Stomach (tissue), 9 donors: ENCODE data around the gene PNPLA2. TPM values are rescaled to one million over a fixed set of nuclear protein-coding genes. Genes with fewer than 3 reads are reported as not detected.

Experiments
- DNase-seq, 2 donors: peaks; one replicate each; pipeline versions ENCODE4 v3.0.0 to v3.0.0-alpha.2; 2013 to 2019
- H3K27ac ChIP-seq, 5 donors: fragments of 200-600 bp in 4 of 5; sonication (generic) in 4 of 5; one replicate each; pipeline ENCODE4 v1.5.1; 2013 to 2019; ENCODE audit warnings: mild to moderate bottlenecking in 1 of 5, moderate library complexity in 1 of 5
- H3K27me3 ChIP-seq, 3 donors: fragments of 200-600 bp; sonication (generic); one replicate each; pipeline ENCODE4 v1.5.1; 2017 to 2019; ENCODE audit warnings: mixed run types in 1 of 3
- H3K36me3 ChIP-seq, 4 donors: fragments of 200-600 bp; sonication (generic); 1 replicate in 3 of 4; 2 replicates in 1 of 4; pipeline ENCODE4 v1.5.1; 2016 to 2019
- H3K4me1 ChIP-seq, 4 donors: fragments of 200-600 bp; sonication (generic); one replicate each; pipeline ENCODE4 v1.5.1; 2016 to 2019
- H3K4me3 ChIP-seq, 4 donors: fragments of 200-600 bp; sonication (generic) in 3 of 4; one replicate each; pipeline ENCODE4 v1.5.1; 2016 to 2019; ENCODE audit warnings: mild to moderate bottlenecking in 1 of 4
- H3K9me3 ChIP-seq, 4 donors: fragments of 200-600 bp; sonication (generic); one replicate each; pipeline ENCODE4 v1.5.1; 2016 to 2019
- CTCF ChIP-seq, 7 experiments: fragments of 450-650 bp in 4 of 7; fragments of 200-600 bp in 3 of 7; sonication (generic) in 3 of 7; IDR thresholded peaks; one replicate each; pipeline ENCODE4 v1.5.1; 2016 to 2019; ENCODE audit warnings: antibody characterized with exemption in 7 of 7, control low read depth in 2 of 7, mild to moderate bottlenecking in 1 of 7
- EP300 ChIP-seq: sonication (generic); formaldehyde crosslinking; IDR thresholded peaks from one replicate; pipeline ENCODE4 v1.6.1; 2017; ENCODE audit warnings: antibody characterized with exemption
- POLR2A ChIP-seq, 4 donors: fragments of 450-650 bp; IDR thresholded peaks; one replicate each; pipeline ENCODE4 v1.6.1; 2016; ENCODE audit warnings: antibody characterized with exemption in 4 of 4, control low read depth in 2 of 4, mild to moderate bottlenecking in 1 of 4, moderate library complexity in 1 of 4
- POLR2AphosphoS5 ChIP-seq, 3 donors: sonication (generic); formaldehyde crosslinking; IDR thresholded peaks; one replicate each; pipeline ENCODE4 v1.6.1; 2016; ENCODE audit warnings: antibody characterized with exemption in 3 of 3
- WGBS, 5 donors: extraction: QIAGEN DNeasy Blood & Tissue Kit in 3 of 5; methylation state at CpG; one replicate each; pipeline versions ENCODE4 v1.1.5 to v1.1.7; 2013 to 2018; 5-methylcytosine and 5-hydroxymethylcytosine counted together
- intact Hi-C: fragments of 100-400 bp; cut with DNase I; formaldehyde crosslinking; loops from one replicate; pipeline ENCODE4 v1.15.1; 2023; ENCODE audit warnings: low total_unique reads
- polyA plus RNA-seq, 3 donors: library from polyadenylated mRNA; stranded (reverse); fragments of 200-250 nt; gene quantifications; one replicate each; pipeline ENCODE4 v1.2.3, GENCODE V29; 2013
- total RNA-seq, 5 donors: library from RNA; depleted of rRNA; stranded (reverse); fragments of >200 nt; gene quantifications; one replicate each; pipeline versions ENCODE4 v1.1.0 to v1.2.3, GENCODE V29; 2014 to 2016
- donor health status: healthy with polysubstance abuse.
- donor health status: Bipolar disorder and iron deficiency.
- donor health status: healthy.

Gene PNPLA2
- total and polyA plus RNA-seq, 8 donors = 33.4 to 385 (median 82.9) TPM

GRCh38 chr11:839280-839623 lies 20.5 kb downstream of the PNPLA2 start:
- DNase-seq = no peak
- intact Hi-C loops = no loop called here
- TF ChIP-seq EP300 (no peak), POLR2A (IDR thresholded peaks at IDR 0.05) (no peak), POLR2AphosphoS5 (IDR thresholded peaks at IDR 0.05) (no peak), CTCF (IDR thresholded peaks at IDR 0.05) (no peak)
- 78 to 100% (median 88%) methylated on average over 2 to 5 of the region's 5 CpGs for WGBS, 5 donors
- H3K4me1 ChIP-seq = peaks cover 63 to 92% (median 89%) of the 10 kb centered on the region in 4 donors
- H3K9me3 ChIP-seq = no peaks in the 10 kb centered on the region
- no peaks in the 10 kb centered on the region for H3K27me3 ChIP-seq
- H3K27ac ChIP-seq = peak overlapping the region in 4 of 5 donors; percentile 26 to 98 (median 74)
- peaks cover 41 to 55% (median 50%) of the 10 kb centered on the region in 4 donors for H3K36me3 ChIP-seq
- no peak overlapping the region for H3K4me3 ChIP-seq

GRCh38 chr11:839875-840617 lies 21.3 kb downstream of the PNPLA2 start:
- DNase-seq = no peak
- Histone ChIP-seq H3K4me3 (peak overlapping the region in 2 of 4 donors; percentile 93 to 99), H3K27ac (peak overlapping the region in 1 of 5 donors; percentile 92), H3K36me3 (peaks cover 41 to 55% (median 50%) of the 10 kb centered on the region in 4 donors), H3K27me3 (no peaks in the 10 kb centered on the region), H3K4me1 (peaks cover 63 to 92% (median 89%) of the 10 kb centered on the region in 4 donors), H3K9me3 (no peaks in the 10 kb centered on the region)
- intact Hi-C loops = no loop called here
- WGBS, 5 donors = 65 to 74% (median 70%) methylated on average over 7 to 25 of the region's 25 CpGs
- TF ChIP-seq POLR2A (IDR thresholded peaks at IDR 0.05) = no peak
- TF ChIP-seq CTCF (IDR thresholded peaks at IDR 0.05) = no peak
- no peak for TF ChIP-seq EP300
- no peak for TF ChIP-seq POLR2AphosphoS5 (IDR thresholded peaks at IDR 0.05)

- TF ChIP-seq EP300 (no peak), POLR2AphosphoS5 (IDR thresholded peaks at IDR 0.05) (no peak), CTCF (IDR thresholded peaks at IDR 0.05) (no peak), POLR2A (IDR thresholded peaks at IDR 0.05) (no peak)
- H3K9me3 ChIP-seq = no peaks in the 10 kb centered on the region
- WGBS, 5 donors = 0 to 2% (median 1%) methylated on average over 20 to 27 of the region's 27 CpGs
- intact Hi-C loops = no loop called here
- no peak for DNase-seq
- H3K27ac ChIP-seq = peak overlapping the region; percentile 91 to 97 (median 92)
- H3K36me3 ChIP-seq = peaks cover 30 to 42% (median 38%) of the 10 kb centered on the region in 4 donors
- H3K4me3 ChIP-seq = peak overlapping the region; percentile 75 to 99 (median 95)
- no peaks in the 10 kb centered on the region for H3K27me3 ChIP-seq
- H3K4me1 ChIP-seq = peaks cover 55 to 92% (median 90%) of the 10 kb centered on the region in 4 donors
Observed at GRCh38 chr11:841981-842369, 23.3 kb downstream of the PNPLA2 start.

- TF ChIP-seq CTCF (IDR thresholded peaks at IDR 0.05) = no peak
- peak in 1 of 4 donors; percentile 85 for TF ChIP-seq POLR2A (IDR thresholded peaks at IDR 0.05)
- peak; percentile 82 to 92 (median 89) for TF ChIP-seq POLR2AphosphoS5 (IDR thresholded peaks at IDR 0.05)
- TF ChIP-seq EP300 = no peak
- intact Hi-C loops = no loop called here
- Histone ChIP-seq H3K9me3 (no peaks in the 10 kb centered on the region), H3K27me3 (peaks cover 0 to 4% (median 0%) of the 10 kb centered on the region in 3 donors), H3K4me3 (peak within 1 kb of the TSS; percentile 75 to 99 (median 95)), H3K27ac (peak within 1 kb of the TSS; percentile 91 to 97 (median 92)), H3K4me1 (peaks cover 51 to 92% (median 88%) of the 10 kb centered on the region in 4 donors), H3K36me3 (peaks cover 25 to 42% (median 33%) of the 10 kb centered on the region in 4 donors)
- WGBS, 5 donors = 0 to 1% (median 1%) methylated on average over 2 to 87 of the region's 87 CpGs
- peak; percentile 91 to 95 for DNase-seq
Observed at GRCh38 chr11:842370-843002, 23.8 kb downstream of the PNPLA2 start, which contains the start of the genes POLR2L and TSPAN4. Gene POLR2L, minus strand, starts transcription at chr11:842529. Its CDS starts 21 bp downstream, at chr11:842508. Gene TSPAN4, plus strand, starts transcription at chr11:842852. Its CDS starts 7,453 bp downstream, at chr11:850305.
